ENCODE results near the gene AGFG1.

DNA sequence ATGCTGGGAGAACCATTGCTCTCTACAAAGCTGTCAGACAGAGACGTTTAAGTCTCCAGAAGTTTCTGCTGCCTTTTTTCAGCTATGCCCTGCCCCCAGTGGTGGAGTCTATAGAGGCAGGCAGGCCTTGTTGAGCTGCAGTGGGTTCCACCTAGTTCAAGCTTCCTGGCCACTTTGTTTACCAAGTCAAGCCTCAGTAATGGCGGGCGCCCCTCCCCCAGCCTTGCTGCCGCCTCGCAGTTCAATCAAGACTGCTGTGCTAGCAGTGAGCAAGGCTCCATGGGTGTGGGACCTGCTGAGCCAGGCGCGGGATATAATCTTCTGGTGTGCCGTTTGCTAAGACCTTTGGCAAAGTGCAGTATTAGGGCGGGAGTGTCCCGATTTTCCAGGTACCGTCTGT is 74.0 kb downstream of the AGFG1 start:
- TF ChIP-seq ELF1 (IDR thresholded peaks at IDR 0.05; ENCODE audit: borderline replicate concordance, low read depth) (no peak), EZH2 (IDR thresholded peaks at IDR 0.05) (no peak), POLR2AphosphoS5 (IDR thresholded peaks at IDR 0.05; ENCODE audit: low read depth, low read length) (no peak), SRF (IDR thresholded peaks at IDR 0.05; ENCODE audit: low read depth) (no peak), RAD21 (IDR thresholded peaks at IDR 0.05; ENCODE audit: low read depth) (peak; percentile 26; the same call in 1 of the 2 replicates), ZNF274 (IDR thresholded peaks at IDR 0.05; ENCODE audit: low read depth, low read length) (no peak)
- TF ChIP-seq, protein P1, sequence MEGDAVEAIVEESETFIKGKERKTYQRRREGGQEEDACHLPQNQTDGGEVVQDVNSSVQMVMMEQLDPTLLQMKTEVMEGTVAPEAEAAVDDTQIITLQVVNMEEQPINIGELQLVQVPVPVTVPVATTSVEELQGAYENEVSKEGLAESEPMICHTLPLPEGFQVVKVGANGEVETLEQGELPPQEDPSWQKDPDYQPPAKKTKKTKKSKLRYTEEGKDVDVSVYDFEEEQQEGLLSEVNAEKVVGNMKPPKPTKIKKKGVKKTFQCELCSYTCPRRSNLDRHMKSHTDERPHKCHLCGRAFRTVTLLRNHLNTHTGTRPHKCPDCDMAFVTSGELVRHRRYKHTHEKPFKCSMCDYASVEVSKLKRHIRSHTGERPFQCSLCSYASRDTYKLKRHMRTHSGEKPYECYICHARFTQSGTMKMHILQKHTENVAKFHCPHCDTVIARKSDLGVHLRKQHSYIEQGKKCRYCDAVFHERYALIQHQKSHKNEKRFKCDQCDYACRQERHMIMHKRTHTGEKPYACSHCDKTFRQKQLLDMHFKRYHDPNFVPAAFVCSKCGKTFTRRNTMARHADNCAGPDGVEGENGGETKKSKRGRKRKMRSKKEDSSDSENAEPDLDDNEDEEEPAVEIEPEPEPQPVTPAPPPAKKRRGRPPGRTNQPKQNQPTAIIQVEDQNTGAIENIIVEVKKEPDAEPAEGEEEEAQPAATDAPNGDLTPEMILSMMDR (IDR thresholded peaks at IDR 0.05 in 2 of 3, conservative IDR thresholded peaks at IDR 0.05 in 1 of 3; ENCODE audit: borderline replicate concordance in 1 of 3, insufficient read depth in 1 of 3, low read depth in 2 of 3, low read length in 2 of 3), result peak in 2 of 3 experiments; percentile 55 to 58; a peak in 4 of 6 replicates

Data from HCT116 (cell line).